HTR-8/SVneo (cell line): ENCODE measurements around the gene TAS2R60.

Experiments used
- DNase-seq: peaks from one replicate; pipeline ENCODE4 v3.0.0; 2011; ENCODE audit warnings: low spot score, mixed read lengths; ENCODE audit not compliant: insufficient read length
- FAIRE-seq: peaks from 2 replicates; lab custom pipeline; 2011; peaks lifted over from hg19 to GRCh38; lab: Jason Lieb, UNC

The TAS2R60 gene

DNA sequence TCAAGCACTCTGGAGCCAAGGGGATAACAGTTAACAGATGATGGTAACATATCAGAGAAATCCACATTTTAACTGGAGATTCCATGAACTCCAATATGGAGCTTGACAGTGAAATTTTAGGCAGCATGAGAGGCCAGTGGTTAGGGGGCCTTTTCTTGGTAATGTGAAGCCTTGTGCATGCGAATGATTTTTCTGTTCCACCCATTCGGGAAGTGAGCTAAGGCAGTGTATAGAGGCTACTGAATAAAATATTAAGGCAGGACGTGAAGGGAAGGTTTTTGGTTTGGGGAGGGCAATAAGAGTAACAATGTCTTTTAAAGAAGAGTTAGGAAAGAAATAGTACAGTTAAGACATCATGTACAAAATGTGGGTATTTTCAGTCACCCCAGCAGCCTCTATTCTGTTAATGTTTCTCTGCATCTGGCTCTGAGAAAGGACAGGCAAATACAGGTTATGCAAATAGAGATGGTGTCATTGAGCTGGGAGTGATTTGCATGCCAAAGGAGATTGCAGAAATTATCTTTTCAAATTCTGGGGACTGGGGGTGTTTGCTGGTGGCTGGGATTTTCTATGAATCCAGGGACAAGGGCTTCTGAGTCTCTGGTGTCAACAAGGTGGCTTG is 6.8 kb upstream of the TAS2R60 start:
- no peak for FAIRE-seq
- no peak for DNase-seq

- no peak for DNase-seq
- no peak for FAIRE-seq
These were observed 5.7 kb upstream of the TAS2R60 start for GRCh38 chr7:143437578-143437977.

- DNase-seq: no peak
- no peak for FAIRE-seq
These were observed 3.4 kb upstream of the TAS2R60 start for GRCh38 chr7:143439866-143440265.

DNA sequence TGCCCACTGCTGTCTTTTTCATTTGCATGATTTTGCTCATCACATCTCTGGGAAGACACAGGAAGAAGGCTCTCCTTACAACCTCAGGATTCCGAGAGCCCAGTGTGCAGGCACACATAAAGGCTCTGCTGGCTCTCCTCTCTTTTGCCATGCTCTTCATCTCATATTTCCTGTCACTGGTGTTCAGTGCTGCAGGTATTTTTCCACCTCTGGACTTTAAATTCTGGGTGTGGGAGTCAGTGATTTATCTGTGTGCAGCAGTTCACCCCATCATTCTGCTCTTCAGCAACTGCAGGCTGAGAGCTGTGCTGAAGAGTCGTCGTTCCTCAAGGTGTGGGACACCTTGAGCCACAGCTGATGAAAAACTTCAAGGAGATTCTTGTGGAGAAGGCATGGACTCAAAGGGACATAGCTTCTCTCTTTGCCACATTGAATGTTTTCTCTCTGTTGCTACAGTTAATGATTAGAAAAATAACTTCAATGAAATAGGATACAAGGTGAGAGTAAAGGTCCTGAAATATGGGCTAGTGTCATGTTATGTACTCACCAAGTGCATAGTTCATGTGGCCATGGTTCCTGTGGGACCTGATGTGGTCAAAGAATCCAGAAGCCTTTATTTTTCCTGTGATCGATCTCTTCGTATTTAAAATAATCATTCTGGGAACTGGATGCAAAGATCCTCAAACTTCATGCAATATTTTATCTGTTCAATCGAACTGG is 970 bp downstream of the TAS2R60 start:
- DNase-seq (no peak), FAIRE-seq (no peak)

DNA sequence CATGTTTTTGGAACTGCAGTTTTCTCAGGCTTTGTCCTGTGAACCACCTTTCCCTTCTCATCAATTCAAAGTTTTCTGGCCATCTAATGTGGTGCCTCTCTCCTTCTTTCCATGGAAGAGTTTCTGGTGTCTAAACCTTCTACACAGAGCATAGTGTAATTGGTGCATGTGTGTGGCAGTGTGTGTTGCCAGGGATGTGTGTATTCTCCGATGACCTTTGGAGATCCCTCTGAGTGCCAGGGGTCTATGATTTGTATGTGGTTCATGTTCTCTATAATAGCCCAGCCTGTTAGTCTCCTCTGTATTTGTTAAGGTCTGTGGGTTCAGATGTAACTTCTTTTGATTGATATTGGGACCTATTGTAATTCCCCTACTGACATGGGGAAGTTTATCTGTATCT is 1.5 kb downstream of the TAS2R60 start:
- DNase-seq (no peak), FAIRE-seq (no peak)

DNA sequence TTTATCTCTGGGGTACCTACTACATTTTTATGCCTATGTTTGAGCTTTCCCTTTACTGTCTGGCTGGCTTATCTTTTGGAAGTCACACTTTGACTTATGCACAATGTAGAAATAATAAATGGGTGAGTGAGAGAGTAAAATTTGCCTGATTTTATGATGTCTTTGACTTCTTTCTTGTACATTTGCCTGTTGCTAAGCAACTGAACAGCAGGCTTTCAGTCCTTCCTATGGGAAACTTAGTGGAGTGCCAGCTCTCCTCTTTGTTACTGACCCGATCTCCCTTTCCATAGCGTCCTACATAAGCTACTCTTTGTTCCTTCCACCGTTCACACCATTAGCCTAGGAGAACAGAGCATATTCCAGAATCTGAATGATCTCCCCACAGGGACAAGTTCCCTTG is 4.2 kb downstream of the TAS2R60 start:
- DNase-seq: no peak
- FAIRE-seq: no peak

GRCh38 chr7:143448429-143448828 is 5.2 kb downstream of the TAS2R60 start:
- FAIRE-seq: no peak
- DNase-seq: no peak

GRCh38 chr7:143449793-143450192 is 6.5 kb downstream of the TAS2R60 start:
- no peak for DNase-seq
- no peak for FAIRE-seq

DNA sequence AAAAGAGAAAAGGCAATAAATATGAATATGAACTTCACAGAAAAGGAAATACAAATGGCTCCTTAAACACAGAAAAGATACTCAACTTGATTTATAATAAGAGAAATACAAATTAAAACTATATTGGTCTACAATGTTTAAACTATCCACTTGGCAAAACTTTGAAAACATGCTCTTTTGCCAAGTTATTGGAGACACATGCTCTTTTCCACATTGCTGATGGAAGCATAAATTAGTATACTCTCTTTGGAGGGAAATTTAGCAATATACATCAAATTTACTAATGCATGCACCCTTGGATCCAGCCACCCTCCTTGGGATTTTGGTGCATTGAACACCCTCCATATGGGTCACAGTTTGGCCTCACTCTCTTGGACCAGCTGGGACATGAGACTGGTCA is 7.9 kb downstream of the TAS2R60 start:
- DNase-seq: no peak
- no peak for FAIRE-seq

GRCh38 chr7:143451746-143452145 is 8.5 kb downstream of the TAS2R60 start:
- FAIRE-seq (no peak), DNase-seq (no peak)

DNA sequence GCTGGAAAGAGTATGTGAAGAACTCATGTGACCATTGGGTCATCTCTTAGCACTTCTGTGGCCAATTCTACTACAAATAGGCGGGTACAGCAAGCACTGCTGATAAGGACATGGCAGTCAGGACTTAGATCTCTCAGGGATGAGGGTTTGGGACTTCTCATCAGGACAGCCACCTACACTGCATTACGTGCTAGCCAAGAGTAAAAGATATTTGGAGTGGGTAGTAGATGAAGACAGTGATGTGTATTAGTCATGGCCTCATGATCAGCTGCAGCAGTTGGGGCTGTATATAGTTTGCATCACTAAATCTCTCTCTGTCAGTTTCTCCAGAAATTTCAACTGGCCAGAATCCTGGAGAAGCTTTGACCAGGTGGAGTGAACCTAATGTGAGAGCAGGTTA is 9.2 kb downstream of the TAS2R60 start:
- DNase-seq (no peak), FAIRE-seq (no peak)

DNA sequence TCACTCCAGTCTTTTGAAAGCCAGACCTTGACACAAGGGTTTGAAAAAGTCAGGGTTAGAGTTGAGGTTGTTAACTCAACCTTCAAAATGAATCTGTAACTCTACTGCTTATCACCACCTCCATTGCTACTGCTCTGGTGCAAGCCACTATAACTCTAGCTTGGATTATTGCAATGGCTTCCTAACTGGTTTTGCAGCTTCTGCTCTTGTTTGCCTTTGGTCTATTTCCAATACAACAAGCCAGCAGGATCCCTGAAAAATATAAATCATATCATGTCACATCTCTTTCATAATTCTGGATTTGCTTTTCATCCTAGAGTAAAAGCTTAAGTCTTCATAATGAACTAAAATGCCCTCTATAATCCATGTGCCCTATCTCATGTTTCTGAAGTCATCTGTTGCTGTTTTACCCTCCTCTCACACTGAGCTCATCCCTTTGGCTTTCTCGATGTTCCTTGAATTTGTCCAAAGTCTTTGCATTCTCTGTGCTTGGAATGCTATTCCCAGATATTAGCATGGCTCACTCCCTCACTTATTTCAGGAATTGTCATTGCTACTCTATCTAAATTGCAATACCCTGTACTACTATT is 10.9 kb downstream of the TAS2R60 start:
- FAIRE-seq (no peak), DNase-seq (no peak)

GRCh38 chr7:143455491-143455890 is 12.2 kb downstream of the TAS2R60 start:
- DNase-seq: no peak
- FAIRE-seq: no peak

- no peak for DNase-seq
- FAIRE-seq: no peak
These were observed 12.7 kb downstream of the TAS2R60 start for GRCh38 chr7:143455942-143456341.

DNA sequence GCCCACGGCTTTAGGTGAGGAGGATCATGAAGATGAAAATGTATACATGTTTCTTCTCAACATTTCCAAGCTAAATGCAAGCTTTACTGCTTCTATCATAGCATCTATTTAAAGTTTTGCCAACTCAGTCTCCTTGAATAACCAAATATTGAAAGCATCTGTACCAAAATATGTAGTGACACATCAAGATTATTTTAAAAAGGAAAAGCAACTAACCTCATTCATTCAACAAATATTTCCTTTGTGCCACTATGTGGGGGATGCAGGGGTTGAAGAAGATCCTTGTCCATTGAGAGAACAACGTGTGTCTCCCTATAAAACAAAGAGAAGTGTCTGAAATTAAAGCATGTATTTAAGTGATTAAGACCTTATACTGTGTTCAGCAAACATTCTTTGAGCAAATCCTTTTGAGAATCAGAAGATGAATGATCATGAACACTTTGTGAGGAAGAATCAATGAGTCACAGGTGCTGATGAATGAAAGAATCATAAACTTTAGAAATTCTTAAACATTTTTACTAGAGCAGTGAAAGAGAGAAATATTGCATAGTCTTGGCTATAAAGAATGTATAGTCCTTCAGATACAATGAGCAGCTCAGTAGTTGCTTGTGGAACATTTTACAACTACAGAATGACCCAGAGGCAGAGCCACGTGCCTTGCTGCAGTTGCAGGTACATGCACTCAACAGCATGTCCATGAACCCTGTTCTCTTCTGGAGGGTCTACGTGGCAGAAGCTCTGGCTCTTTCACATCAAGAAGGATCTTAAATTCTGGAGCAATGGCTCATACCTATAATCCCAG is 13.9 kb downstream of the TAS2R60 start:
- DNase-seq: no peak
- FAIRE-seq: no peak

GRCh38 chr7:143458263-143458662 is 15.0 kb downstream of the TAS2R60 start:
- DNase-seq: no peak
- no peak for FAIRE-seq

GRCh38 chr7:143458681-143459080 is 15.4 kb downstream of the TAS2R60 start:
- DNase-seq (no peak), FAIRE-seq (no peak)

DNA sequence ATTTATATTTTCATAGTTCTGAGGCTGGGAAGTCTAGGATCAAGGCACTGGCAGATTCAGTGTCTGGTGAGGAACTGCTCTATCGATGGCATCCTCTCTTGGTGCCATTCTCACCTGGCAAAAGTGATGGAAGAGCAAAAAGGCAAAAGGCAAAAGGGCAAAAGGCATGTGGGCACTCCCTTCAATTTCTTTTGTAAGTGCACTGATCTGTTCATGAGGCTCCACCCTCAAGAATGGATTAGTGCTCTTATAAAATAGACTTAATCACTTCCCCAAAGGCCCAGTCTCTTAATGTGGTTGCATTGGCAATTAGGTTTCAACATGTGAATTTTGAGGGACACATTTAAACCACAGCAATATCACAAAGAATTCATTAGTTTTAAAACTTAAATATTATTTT is 16.1 kb downstream of the TAS2R60 start:
- DNase-seq (no peak), FAIRE-seq (no peak)

GRCh38 chr7:143460271-143460979 is 17.2 kb downstream of the TAS2R60 start:
- no peak for FAIRE-seq

DNA sequence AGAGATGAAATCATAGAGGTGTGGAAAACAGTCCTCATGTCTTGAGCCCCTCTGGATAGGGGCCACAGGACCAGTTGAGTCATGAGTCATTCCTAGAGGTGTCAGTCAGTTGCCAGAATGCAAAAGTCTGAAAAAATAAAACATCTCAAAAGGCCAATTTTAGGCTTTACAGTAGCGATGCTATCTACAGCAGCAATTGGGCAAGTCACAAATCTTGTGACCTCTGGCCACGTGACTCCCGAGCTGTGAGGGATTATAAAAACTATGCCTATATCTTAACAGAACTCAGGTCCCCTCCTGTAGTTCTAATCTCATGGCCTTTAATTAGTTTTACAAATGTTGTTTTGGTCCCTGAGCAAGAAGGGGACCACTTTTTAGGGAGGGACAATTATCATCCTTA is 18.8 kb downstream of the TAS2R60 start:
- no peak for DNase-seq
- no peak for FAIRE-seq

More at GRCh38 chr7:143460271-143460979, 17.2 kb downstream of the TAS2R60 start:
- no peak for DNase-seq
